Activated CD8-positive, alpha-beta memory T cell treated with anti-CD3 and anti-CD28 coated beads for 36 hours (primary cell): ENCODE data around the gene PAQR6. TPM values are rescaled to one million over a fixed set of nuclear protein-coding genes. Genes with fewer than 3 reads are reported as not detected.

ENCODE experiments used
- CTCF ChIA-PET: fragments of 350-600 bp; sonication (Branson Sonifier 250); formaldehyde crosslinking; loops from one replicate; lab custom pipeline; 2021; ENCODE audit warnings: antibody characterized with exemption; lab: Charles Lee
- POLR2A ChIA-PET: fragments of 350-600 bp; sonication (Branson Sonifier 250); formaldehyde crosslinking; loops from one replicate; lab custom pipeline; 2021; ENCODE audit warnings: antibody characterized with exemption; lab: Charles Lee
- total RNA-seq, 2 experiments: library from RNA; stranded (reverse); gene quantifications; one replicate each; pipeline ENCODE4 v1.2.3, GENCODE V29; 2021

The PAQR6 gene, protein sequence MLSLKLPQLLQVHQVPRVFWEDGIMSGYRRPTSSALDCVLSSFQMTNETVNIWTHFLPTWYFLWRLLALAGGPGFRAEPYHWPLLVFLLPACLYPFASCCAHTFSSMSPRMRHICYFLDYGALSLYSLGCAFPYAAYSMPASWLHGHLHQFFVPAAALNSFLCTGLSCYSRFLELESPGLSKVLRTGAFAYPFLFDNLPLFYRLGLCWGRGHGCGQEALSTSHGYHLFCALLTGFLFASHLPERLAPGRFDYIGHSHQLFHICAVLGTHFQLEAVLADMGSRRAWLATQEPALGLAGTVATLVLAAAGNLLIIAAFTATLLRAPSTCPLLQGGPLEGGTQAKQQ
- total RNA-seq: 1 to 10 TPM; 2.3 to 2.5 TPM

DNA sequence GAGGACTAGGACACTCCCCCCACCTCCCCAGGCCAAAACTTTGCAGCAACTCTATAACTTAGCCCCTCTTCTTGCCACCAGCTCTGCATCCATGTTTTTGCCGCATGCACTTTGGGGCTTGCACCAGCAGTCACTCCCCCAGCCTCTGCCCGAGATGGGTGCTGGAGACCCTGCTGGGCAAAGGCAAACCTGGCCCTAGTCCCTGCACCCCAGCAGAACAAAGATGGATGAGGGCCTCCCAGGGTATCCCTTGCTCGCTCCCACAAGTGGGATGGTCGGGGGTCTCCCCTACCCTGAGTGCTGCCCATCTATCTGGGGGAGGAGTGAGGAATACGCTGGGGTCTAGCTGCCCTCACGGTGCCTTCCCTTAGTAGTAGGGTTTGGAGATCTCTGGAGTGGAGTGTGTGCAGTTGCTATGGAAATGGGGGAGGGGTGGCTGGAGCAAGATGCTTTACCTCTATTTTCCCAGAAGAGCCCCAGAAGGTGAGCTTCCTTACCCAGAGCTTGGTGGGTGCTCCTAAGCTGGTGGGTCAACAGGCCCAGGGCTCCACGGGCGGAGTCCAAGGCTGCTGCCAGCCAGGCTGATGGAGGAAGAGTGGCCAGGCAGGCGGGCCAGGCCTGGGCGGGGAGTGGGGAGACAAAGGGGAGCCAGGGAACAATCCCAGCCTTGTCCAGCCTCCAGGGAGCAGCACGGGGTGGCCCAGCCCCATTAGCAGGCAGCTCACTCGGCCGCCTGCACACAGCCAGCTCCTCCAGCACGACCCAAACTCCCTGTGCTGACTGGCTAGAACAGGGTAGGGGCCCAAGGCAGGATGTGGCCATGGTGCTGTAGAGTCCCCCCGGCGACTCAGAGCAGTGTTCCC lies at the start of gene PAQR6:
Gene PAQR6, minus strand, starts transcription at position 597 of the 863 bp plus-strand sequence. CDS start 1,325 bp downstream, outside the sequence.
- ChIA-PET CTCF (interaction anchor here (1.3 kb wide), 1 partner anchor 23 kb away, joined by 3 read pairs; no protein-coding TSS in a partner anchor), POLR2A (interaction anchor here (0.5 to 0.6 kb wide), 3 partner anchors 20 to 484 kb away, joined by 4 to 5 read pairs (median 4); no protein-coding TSS in a partner anchor)

DNA sequence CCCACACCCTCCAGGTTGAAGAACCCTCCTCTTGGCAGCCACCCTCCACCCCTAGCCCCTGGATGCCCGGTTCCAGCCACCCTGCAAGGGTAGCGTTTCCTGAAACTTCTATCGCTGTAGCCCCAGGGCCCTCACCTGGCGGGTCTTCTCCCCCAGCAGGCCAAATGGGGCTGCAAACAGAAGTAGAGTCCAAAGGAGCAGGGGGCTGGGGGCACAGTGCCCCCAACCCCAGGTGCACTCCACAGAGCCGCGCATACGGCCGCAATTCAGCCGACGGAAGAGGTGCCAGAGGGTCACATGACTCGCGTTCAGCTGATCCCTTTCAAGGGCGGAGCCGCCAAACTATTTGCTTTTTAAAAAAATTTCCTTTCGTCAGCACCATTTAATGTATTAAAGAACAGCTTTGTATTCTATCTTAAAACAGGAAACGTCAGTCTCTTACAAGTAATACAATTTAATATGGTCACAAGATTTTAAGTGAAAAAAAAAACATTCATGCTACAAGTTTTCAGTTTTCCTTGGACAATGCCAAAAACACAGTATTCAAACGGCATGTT lies 47.6 kb upstream of the PAQR6 start, which contains the start of gene GLMP:
Gene GLMP, minus strand, starts transcription at position 289 of the 557 bp plus-strand sequence. Its CDS starts 34 bp downstream, at position 255.
- POLR2A ChIA-PET: interaction anchor here (0.6 to 2.0 kb wide), 3 partner anchors 13 to 22 kb away, joined by 3 to 8 read pairs (median 4); partner anchors contain the start of gene SMG5
- CTCF ChIA-PET: interaction anchor here (1.0 to 2.2 kb wide), 2 partner anchors 13 to 306 kb away, joined by 3 to 6 read pairs; partner anchors contain the start of gene SMG5

DNA sequence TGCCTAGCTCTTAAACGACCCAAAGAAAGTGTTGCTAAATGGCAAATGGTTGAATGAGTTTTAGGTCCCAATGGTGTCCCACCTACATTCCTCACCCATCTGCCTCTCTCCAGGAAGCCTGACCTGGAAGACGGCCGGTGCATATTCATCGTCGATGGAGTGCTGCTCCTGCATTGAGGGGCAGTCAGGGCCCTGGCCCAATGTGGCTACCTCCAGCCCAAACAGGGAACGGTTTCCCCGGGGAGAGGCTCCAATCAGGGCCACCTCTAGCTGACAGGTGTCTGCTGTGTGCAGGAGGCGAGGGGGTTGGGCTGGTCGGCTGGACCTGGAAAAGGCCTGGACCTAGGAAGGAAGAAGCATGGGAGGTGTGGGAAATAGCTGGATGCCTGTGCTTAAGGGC lies 46.0 kb upstream of the PAQR6 start:
- POLR2A ChIA-PET: interaction anchor here (1.1 kb wide), 1 partner anchor 9 kb away, joined by 3 read pairs; no protein-coding TSS in a partner anchor
- CTCF ChIA-PET: interaction anchor here (2.2 kb wide), 1 partner anchor 12 kb away, joined by 6 read pairs; the partner anchor contains the start of gene SMG5

DNA sequence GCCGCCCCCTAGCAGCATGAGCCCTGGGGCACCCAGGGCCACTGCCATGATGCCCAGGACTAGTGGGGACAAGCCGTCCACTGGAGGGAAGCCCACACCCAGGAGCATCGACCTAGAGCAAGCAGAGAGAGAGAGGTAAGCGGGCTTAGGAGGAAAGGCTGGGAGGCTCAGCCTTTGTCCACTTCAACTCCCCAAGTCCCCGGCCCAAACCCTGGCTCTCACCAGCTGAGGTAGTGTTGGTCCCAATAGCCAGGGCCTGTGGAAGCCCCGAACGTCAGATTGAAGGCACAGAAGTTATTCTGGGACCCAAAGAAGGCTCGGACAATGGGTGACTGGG lies 45.2 kb upstream of the PAQR6 start:
- ChIA-PET CTCF (no interaction called here), POLR2A (interaction anchor here (0.9 kb wide), 1 partner anchor 11 kb away, joined by 3 read pairs; no protein-coding TSS in a partner anchor)

DNA sequence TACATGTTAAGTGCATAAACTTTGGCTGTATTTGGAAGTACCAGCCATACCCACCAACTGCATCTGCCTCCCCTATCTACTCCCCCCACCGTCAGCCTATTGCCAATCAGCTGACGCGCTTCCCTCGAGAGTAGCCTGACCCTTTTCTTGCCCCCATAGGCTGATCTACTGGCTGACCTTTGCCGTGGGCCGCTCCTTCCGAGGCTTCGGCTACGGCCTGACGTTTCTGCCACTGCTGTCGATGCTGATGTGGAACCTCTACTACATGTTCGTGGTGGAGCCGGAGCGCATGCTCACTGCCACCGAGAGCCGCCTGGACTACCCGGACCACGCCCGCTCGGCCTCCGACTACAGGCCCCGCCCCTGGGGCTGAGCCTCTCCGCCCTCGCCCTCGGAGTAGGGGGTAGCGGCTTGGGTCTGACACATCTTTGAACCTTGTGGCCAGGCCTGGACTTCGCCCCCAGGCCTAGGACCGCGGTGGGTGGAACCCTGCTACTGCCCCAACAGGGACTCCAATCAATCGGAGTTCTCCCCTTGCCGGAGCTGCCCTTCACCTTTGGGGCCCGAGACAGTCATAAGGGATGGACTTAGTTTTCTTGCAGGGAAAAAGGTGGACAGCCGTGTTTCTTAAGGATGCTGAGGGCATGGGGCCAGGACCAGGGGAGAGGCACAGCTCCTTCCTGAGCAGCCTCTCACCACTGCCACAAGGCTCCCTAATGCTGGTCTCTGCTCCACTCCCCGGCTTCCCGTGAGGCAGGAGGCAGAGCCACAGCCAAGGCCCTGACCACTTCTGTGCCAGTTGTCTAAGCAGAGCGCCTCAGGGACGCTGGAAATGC lies 43.6 kb upstream of the PAQR6 start:
- POLR2A ChIA-PET: interaction anchor here (0.9 kb wide), 1 partner anchor 9 kb away, joined by 4 read pairs; the partner anchor contains the start of gene SMG5
- CTCF ChIA-PET: no interaction called here

DNA sequence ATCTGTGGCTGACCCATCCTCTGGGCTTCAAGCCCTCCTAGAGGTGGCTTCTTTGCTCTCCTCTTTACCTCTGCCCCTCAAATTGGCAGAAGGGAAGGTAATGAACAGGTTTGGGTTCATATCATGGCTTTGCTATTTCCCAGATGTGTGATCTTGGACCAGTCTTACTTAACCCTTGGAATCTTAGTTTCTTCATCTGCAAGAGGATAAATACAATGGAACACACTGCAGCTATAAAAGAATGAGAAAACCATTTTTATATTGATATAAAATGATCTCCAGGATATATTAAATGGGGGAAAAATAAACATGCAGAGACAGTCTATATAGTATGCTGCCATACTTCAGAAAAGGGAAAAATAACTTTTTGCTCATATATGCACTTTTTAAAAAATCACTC lies 42.0 kb upstream of the PAQR6 start:
- ChIA-PET POLR2A (no interaction called here), CTCF (no interaction called here)

DNA sequence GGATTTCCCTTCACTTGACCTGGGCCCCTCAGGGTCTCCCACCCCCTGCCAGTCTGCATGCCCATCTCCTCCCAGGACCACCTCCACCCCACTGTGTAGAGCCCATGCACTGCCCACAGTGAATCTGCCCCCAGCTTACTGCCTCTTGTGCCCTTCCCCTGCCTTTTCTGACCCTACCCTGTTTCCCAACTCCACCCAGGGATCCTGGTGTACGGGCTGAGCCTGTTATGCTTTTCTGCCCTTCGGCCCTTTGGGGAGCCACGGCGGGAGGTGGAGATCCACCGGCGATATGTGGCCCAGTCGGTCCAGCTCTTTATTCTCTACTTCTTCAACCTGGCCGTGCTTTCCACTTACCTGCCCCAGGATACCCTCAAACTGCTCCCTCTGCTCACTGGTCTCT lies 38.2 kb upstream of the PAQR6 start:
- POLR2A ChIA-PET: no interaction called here
- CTCF ChIA-PET: no interaction called here

DNA sequence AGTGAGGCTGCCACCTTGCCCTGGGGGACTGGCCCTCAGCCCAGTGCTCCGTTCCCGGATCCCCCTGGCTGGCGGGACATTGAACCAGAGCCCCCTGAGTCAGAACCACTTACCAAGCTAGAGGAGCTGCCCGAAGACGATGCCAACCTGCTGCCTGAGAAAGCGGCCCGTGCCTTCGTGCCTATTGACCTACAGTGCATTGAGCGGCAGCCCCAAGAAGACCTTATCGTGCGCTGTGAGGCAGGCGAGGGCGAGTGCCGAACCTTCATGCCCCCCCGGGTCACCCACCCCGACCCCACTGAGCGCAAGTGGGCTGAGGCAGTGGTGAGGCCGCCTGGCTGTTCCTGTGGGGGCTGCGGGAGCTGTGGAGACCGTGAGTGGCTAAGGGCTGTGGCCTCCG lies 37.6 kb upstream of the PAQR6 start:
- CTCF ChIA-PET: no interaction called here
- POLR2A ChIA-PET: no interaction called here

DNA sequence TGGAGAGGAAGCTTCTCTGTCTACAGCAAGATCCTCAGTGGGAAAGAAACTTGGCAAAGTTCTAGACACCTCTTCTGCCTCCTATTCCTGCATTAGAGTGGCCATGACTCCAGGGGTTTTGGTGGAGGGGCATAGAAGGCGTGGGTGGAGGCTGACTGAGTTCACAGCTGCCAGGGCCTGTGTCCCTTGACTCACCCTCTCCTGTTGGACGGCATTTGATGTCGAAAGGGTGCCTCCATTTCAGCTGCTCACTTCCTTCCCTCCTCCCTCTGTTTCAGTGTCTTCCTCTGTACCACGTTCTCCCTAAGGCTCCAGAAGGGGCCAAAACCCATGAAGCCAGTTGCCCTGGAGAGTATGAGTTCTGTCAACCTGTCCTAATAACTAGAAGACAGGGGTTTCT lies 36.9 kb upstream of the PAQR6 start:
- CTCF ChIA-PET: interaction anchor here (1.1 kb wide), 1 partner anchor 21 kb away, joined by 3 read pairs; no protein-coding TSS in a partner anchor
- POLR2A ChIA-PET: interaction anchor here (1.0 kb wide), 1 partner anchor 10 kb away, joined by 7 read pairs; no protein-coding TSS in a partner anchor

DNA sequence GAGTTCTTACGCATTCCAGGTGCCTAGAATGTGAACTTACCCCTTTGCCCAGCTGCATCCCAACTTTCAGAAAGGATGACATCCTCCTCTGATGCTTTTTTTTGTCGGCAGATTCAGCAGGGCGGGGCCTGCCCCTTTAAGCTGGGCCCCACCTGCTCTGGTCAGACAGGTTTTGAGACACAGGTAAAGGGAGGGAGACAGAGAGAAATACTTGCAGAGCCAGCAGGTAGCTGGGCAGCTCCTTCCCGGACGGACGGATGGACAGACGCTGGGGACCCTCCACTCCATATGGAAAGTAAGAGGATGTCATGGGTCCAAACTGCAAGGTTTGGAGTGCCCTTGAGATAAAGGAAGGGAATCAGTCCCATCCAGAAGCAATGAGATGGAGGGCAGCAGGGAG lies 36.3 kb upstream of the PAQR6 start, which contains the start of gene TMEM79:
Gene TMEM79, plus strand, starts transcription at position 214 of the 400 bp plus-strand sequence. CDS start 902 bp downstream, outside the sequence.
- POLR2A ChIA-PET: interaction anchor here (1.0 kb wide), 1 partner anchor 9 kb away, joined by 7 read pairs; no protein-coding TSS in a partner anchor
- CTCF ChIA-PET: interaction anchor here (0.8 to 1.9 kb wide), 5 partner anchors 11 to 51 kb away, joined by 3 to 6 read pairs (median 3); no protein-coding TSS in a partner anchor

DNA sequence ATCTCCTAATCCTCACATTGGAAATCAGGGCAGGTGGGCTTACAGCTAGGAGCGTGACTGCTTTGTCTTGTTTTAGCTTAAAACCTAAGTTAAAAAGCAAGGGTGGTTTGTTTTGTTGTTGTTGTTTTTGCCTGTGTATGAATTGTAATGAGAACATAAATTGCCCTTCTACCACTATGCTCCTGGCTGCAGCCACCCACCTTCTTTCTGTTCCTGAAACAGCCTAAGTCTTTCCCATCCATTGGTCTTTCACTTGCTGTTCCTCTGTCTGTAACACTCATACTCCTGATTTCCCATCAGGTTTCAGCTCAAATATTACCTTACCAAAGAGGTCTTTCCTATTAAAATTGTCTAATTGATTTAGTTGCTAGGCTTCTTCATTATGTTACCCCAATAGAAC lies 35.7 kb upstream of the PAQR6 start:
- CTCF ChIA-PET: interaction anchor here (0.6 to 2.6 kb wide), 11 partner anchors 9 to 185 kb away, joined by 3 to 9 read pairs (median 4); no protein-coding TSS in a partner anchor
- POLR2A ChIA-PET: interaction anchor here (0.6 to 1.9 kb wide), 6 partner anchors 8 to 84 kb away, joined by 3 to 8 read pairs (median 6); partner anchors contain the start of genes CCT3, GLMP and TSACC

DNA sequence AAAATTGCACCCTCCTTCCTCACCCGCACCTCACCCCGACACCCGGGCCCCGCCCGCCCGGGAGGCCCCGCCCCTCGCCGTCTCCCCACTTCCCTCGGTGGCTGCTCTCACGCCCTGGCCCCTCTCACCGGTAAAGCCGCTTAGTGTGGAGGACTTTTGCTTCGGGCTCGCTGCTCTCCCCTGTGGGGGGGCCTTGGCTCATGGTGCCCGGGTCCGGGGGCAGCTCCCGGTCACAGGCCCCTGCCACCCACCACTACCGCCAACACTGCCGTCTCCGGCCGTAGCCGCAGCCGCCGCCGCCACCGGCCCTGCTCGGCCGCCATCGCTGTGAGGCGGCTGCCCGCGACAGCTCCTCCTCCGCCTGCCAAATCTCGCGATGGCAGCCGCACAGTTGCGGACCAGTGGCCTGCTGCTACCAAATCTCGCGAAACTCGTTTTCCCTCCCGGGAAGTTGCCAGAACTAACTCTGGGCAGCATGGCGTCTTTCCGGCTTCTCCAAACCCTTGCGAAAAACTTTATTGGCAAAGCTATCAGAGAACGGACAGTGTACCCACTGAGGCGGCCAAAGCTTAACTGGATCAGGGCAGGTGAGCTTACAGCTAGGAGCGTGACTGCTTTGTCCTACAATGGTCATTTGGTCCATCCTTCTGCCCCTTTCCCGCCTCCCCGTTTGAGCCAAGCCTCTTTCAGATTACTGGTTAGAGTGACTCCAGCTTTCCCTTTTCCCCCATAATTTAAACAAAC lies 34.8 kb upstream of the PAQR6 start, which contains the start of gene SMG5:
Gene SMG5, minus strand, starts transcription at position 347 of the 744 bp plus-strand sequence. Its CDS starts 145 bp downstream, at position 202.
- ChIA-PET POLR2A (interaction anchor here (0.6 to 1.9 kb wide), 13 partner anchors 9 to 89 kb away, joined by 3 to 8 read pairs (median 3); partner anchors contain the start of genes CCT3, GLMP, PMF1 and SLC25A44), CTCF (interaction anchor here (0.6 to 2.6 kb wide), 16 partner anchors 9 to 293 kb away, joined by 3 to 9 read pairs (median 4); partner anchors contain the start of gene GLMP)

DNA sequence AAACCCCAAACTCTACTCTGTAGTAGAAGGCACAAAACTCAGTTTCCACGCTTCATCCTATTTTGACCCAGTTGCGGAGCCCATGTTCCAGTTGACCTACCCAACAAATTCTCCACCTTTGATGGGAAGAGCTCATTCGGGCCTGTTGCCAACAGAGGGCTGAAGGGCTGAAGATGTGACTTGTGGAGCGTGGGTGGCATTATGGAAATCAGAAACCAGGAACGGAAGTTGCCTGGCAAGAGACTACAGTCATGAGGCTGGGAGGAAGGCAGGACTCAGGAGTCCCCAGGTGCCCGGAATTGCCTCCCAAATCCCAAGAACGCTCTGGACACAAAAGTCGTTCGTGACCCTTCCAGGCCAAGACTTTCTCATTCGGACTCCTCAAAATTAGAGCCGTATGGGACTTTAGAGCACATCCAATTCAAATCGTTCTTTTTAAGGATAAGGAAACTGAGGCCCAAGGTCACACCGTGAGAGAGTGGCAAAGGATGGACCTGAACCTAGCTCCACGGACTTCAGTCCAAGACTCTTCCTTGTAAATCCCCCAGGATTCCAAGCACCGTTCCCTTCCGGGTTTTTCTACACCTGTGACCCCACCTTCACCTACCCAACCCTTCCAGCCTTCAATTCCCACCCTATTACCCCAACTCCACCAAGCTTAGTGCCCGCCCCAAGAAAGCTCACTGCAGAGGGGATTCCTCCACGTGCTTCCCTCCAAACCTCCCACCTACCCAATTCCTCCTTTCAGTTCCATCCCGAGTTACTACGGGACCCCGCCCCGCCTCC lies 34.0 kb upstream of the PAQR6 start:
- POLR2A ChIA-PET: interaction anchor here (0.6 to 1.9 kb wide), 11 partner anchors 9 to 166 kb away, joined by 3 to 8 read pairs (median 3); partner anchors contain the start of genes CCT3, GLMP, SLC25A44 and TSACC
- CTCF ChIA-PET: interaction anchor here (0.6 to 2.6 kb wide), 17 partner anchors 9 to 292 kb away, joined by 3 to 9 read pairs (median 4); partner anchors contain the start of gene GLMP

DNA sequence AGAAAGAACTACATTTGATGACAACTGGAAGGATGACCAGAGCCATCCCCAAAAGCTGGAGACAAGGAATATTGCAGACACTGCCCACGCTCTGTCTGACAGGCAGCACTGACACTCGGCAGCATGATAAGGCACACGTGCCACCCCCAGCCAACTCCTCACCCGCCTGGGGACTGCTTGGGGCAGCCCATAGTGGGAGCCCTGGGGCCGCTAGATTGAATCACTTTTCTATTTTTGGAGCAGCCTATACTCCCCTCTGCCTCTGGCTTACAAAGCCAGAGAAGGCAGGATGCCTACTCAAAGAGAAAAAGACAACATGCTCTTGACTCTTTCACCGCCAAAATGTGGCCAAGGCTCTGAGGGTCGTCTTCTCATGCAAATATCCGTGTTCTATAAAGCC lies 33.4 kb upstream of the PAQR6 start:
- ChIA-PET POLR2A (interaction anchor here (1.3 to 1.9 kb wide), 3 partner anchors 14 to 165 kb away, joined by 3 to 8 read pairs (median 3); partner anchors contain the start of genes CCT3, GLMP and TSACC), CTCF (interaction anchor here (1.0 to 2.6 kb wide), 9 partner anchors 13 to 185 kb away, joined by 3 to 9 read pairs (median 4); partner anchors contain the start of gene GLMP)

DNA sequence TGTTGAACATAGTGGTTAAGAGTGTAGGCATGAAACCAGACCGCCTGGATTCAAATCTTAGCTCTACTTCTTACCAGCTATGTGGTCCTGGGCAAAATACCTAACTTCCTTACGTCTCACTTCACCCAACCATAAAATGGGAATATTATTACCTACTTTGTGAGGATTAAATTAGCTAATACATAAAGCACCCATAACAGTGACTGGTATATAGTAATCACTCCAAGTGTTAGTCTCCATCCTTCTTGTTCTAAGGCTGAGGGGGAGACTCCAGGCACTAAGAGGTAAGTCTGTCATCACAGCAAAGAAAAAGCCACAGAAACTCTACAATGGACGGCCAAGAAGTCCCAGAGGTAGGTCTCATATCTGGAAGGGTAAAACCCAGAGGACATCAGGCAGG lies 32.0 kb upstream of the PAQR6 start:
- POLR2A ChIA-PET: interaction anchor here (0.5 to 0.6 kb wide), 3 partner anchors 13 to 174 kb away, joined by 3 to 10 read pairs (median 3); no protein-coding TSS in a partner anchor
- CTCF ChIA-PET: interaction anchor here (1.3 to 1.5 kb wide), 2 partner anchors 39 to 134 kb away, joined by 3 to 4 read pairs; no protein-coding TSS in a partner anchor
